HCT116 (cell line): ENCODE data around the gene KIF25. TPM values are rescaled to one million over a fixed set of nuclear protein-coding genes. Genes with fewer than 3 reads are reported as not detected.

ENCODE experiments used
- ATAC-seq: fragments of 200-7000 bp; cut with Tn5 transposase; 2 replicates; pipeline ENCODE4 v1.9.1; 2020; ENCODE audit warnings: mild to moderate bottlenecking, moderate library complexity
- Bru-seq: library from RNA; stranded (reverse); fragments of 400-500 nt; gene quantifications from one replicate; lab custom pipeline; 2021; lab: Mats Ljungman, UMichigan
- BruChase-seq, 2 experiments: library from RNA; stranded (reverse); fragments of 400-500 nt; gene quantifications; one replicate each; lab custom pipeline; 2021; lab: Mats Ljungman, UMichigan
- BruUV-seq: library from RNA; stranded (reverse); fragments of 400-500 nt; replicated peaks from 2 replicates; lab custom pipeline; 2021; lab: Mats Ljungman, UMichigan
- CTCF ChIA-PET: fragments of 300-600 bp; sonication (Branson Sonifier 250); formaldehyde crosslinking; loops from one replicate; lab custom pipeline; 2021; ENCODE audit warnings: antibody characterized with exemption; lab: Charles Lee
- POLR2A ChIA-PET: fragments of 300-600, 350-600 bp; sonication (Branson Sonifier 250); formaldehyde crosslinking; loops from one replicate; lab custom pipeline; 2021; ENCODE audit warnings: antibody characterized with exemption; lab: Charles Lee
- RAD21 ChIA-PET, 2 experiments: fragments of 300-600 bp; sonication (Branson Sonifier 250); formaldehyde crosslinking; loops; one replicate each; lab custom pipeline; 2023; ENCODE audit warnings: low total read pairs in 2 of 2; ENCODE audit not compliant: uncharacterized antibody in 2 of 2, unreplicated experiment in 2 of 2, low non-redundant PET in 1 of 2; lab: Charles Lee
- DNase-seq: peaks from one replicate; pipeline ENCODE4 v3.0.0-alpha.2; 2010; ENCODE audit warnings: low read depth, low spot score
- H2AFZ ChIP-seq: fragments of 200-600 bp; shearing (Covaris generic), sonication (generic); 2 replicates; pipeline ENCODE4 v1.6.1; 2017; ENCODE audit warnings: low read depth, mixed run types, mixed read lengths, antibody characterized with exemption, low read length; ENCODE audit not compliant: poor library complexity, severe bottlenecking
- H3K27ac ChIP-seq: 2 replicates; pipeline ENCODE4 v1.5.1; 2012; ENCODE audit warnings: low read depth, low read length
- H3K27me3 ChIP-seq: fragments of 200-600 bp; sonication (generic); 2 replicates; pipeline ENCODE4 v1.6.1; 2016; ENCODE audit warnings: mixed run types, low read length, mixed read lengths; ENCODE audit not compliant: insufficient read depth
- H3K36me3 ChIP-seq, 2 experiments: fragments of 200-500 bp in 1 of 2; fragments of 200-600 bp in 1 of 2; sonication (Bioruptor generic) in 1 of 2; sonication (generic) in 1 of 2; 2 replicates each; pipeline versions ENCODE4 v1.5.1 to v1.6.1; 2014 to 2016; ENCODE audit warnings: low read length in 2 of 2, inconsistent platforms in 1 of 2, mixed read lengths in 1 of 2, mixed run types in 1 of 2; ENCODE audit not compliant: insufficient read depth in 2 of 2, control insufficient read depth in 1 of 2
- H3K4me1 ChIP-seq, 2 experiments: fragments of 200-600 bp in 1 of 2; sonication (generic) in 1 of 2; 2 replicates each; pipeline versions ENCODE4 v1.5.1 to v1.6.1; 2012 to 2017; ENCODE audit warnings: low read length in 2 of 2, inconsistent platforms in 1 of 2, mild to moderate bottlenecking in 1 of 2, mixed read lengths in 1 of 2, mixed run types in 1 of 2, moderate library complexity in 1 of 2; ENCODE audit not compliant: insufficient read depth in 2 of 2, control insufficient read depth in 1 of 2
- H3K4me2 ChIP-seq: fragments of 200-600 bp; sonication (generic); 2 replicates; pipeline ENCODE4 v1.6.1; 2017; ENCODE audit warnings: mixed run types, low read length, mixed read lengths
- H3K4me3 ChIP-seq, 2 experiments: fragments of 200-600 bp in 1 of 2; sonication (generic) in 1 of 2; replicated peaks in 1 of 2; 2 replicates each; pipeline ENCODE4 v1.5.1; 2011 to 2016; ENCODE audit warnings: low read length in 2 of 2, control low read depth in 1 of 2, low read depth in 1 of 2, mild to moderate bottlenecking in 1 of 2, mixed read lengths in 1 of 2, mixed run types in 1 of 2
- H3K79me2 ChIP-seq: fragments of 200-600 bp; sonication (generic); 2 replicates; pipeline ENCODE4 v1.6.1; 2017; ENCODE audit warnings: mild to moderate bottlenecking, mixed run types, low read length, moderate library complexity, mixed read lengths; ENCODE audit not compliant: insufficient read depth
- H3K9ac ChIP-seq: fragments of 200-600 bp; sonication (generic); 2 replicates; pipeline ENCODE4 v1.6.1; 2016; ENCODE audit warnings: low read length, mixed read lengths
- H3K9me2 ChIP-seq: fragments of 200-600 bp; sonication (generic), shearing (Covaris generic); 2 replicates; pipeline ENCODE4 v1.6.1; 2017; ENCODE audit warnings: mixed run types, mild to moderate bottlenecking, moderate library complexity; ENCODE audit not compliant: insufficient read depth
- H3K9me3 ChIP-seq, 2 experiments: fragments of 200-500 bp in 1 of 2; fragments of 200-600 bp in 1 of 2; sonication (Bioruptor generic) in 1 of 2; sonication (generic) in 1 of 2; 2 replicates each; pipeline ENCODE4 v1.6.1; 2014 to 2017; ENCODE audit warnings: low read length in 2 of 2, mixed read lengths in 2 of 2, inconsistent platforms in 1 of 2, low read depth in 1 of 2, mild to moderate bottlenecking in 1 of 2, mixed run types in 1 of 2, moderate library complexity in 1 of 2; ENCODE audit not compliant: control insufficient read depth in 1 of 2, insufficient read depth in 1 of 2
- H4K20me1 ChIP-seq: fragments of 200-600 bp; sonication (generic), shearing (Covaris generic); 2 replicates; pipeline ENCODE4 v1.6.1; 2017; ENCODE audit warnings: mixed run types, mild to moderate bottlenecking, moderate library complexity; ENCODE audit not compliant: insufficient read depth
- CEBPB ChIP-seq: IDR thresholded peaks from 2 replicates; pipeline ENCODE4 v1.6.1; 2012; ENCODE audit warnings: low read depth
- CTCF ChIP-seq, 3 experiments: fragments of 200-600 bp in 1 of 3; sonication (generic) in 1 of 3; IDR thresholded peaks in 2 of 3; conservative IDR thresholded peaks in 1 of 3; 2 replicates each; pipeline ENCODE4 v1.5.1; 2012 to 2017; ENCODE audit warnings: low read depth in 2 of 3, low read length in 2 of 3, antibody characterized with exemption in 1 of 3, borderline replicate concordance in 1 of 3, control low read depth in 1 of 3, mild to moderate bottlenecking in 1 of 3, mixed read lengths in 1 of 3, mixed run types in 1 of 3, moderate library complexity in 1 of 3; ENCODE audit not compliant: insufficient read depth in 1 of 3
- EGR1 ChIP-seq: IDR thresholded peaks from 2 replicates; pipeline ENCODE4 v1.6.1; 2012; ENCODE audit warnings: low read depth
- POLR2AphosphoS5 ChIP-seq: IDR thresholded peaks from 2 replicates; pipeline ENCODE4 v1.6.1; 2011; ENCODE audit warnings: mild to moderate bottlenecking, low read depth, low read length, moderate library complexity
- SIN3A ChIP-seq: IDR thresholded peaks from 2 replicates; pipeline ENCODE4 v1.6.1; 2012; ENCODE audit warnings: low read depth
- SP1 ChIP-seq: IDR thresholded peaks from 2 replicates; pipeline ENCODE4 v1.6.1; 2012; ENCODE audit warnings: low read depth
- SRF ChIP-seq: IDR thresholded peaks from 2 replicates; pipeline ENCODE4 v1.6.1; 2012; ENCODE audit warnings: low read depth
- intact Hi-C: fragments of 100-400 bp; cut with micrococcal nuclease; formaldehyde crosslinking; loops from 2 replicates; pipeline ENCODE4 v1.10.0; 2022
- long read RNA-seq: library from polyadenylated mRNA; unstranded; transcript quantifications from one replicate; pipeline ENCODE4 v2.0.0, GENCODE V29; 2021; ENCODE audit not compliant: unreplicated experiment
- polyA plus RNA-seq: library from polyadenylated mRNA; unstranded; fragments of >200 nt; gene quantifications from 2 replicates; pipeline ENCODE4 v1.2.1, GENCODE V29; 2012; ENCODE audit warnings: missing spikeins
- total RNA-seq: library from RNA; stranded (reverse); gene quantifications from one replicate; pipeline ENCODE4 v1.2.1, GENCODE V29; 2021; ENCODE audit not compliant: unreplicated experiment

Gene KIF25
- total RNA-seq (not detected), Bru-seq, nascent RNA (percentile 5 among the genes with signal in this experiment), BruChase-seq, experiment 1, labeled RNA remaining after a 6-hour chase (percentile 2 among the genes with signal in this experiment), BruChase-seq, experiment 2, labeled RNA remaining after a 2-hour chase (not detected)
- polyA plus RNA-seq: not detected in 2 replicates
- long read RNA-seq: 0 reads

GRCh38 chr6:167997642-167998041, at the start of gene KIF25:
KIF25 (plus strand) TSS chr6:167997671; CDS start chr6:168029586, 31,915 bp downstream.
- intact Hi-C loops: no loop called here
- H3K27me3 ChIP-seq: peaks cover 13% of the 10 kb centered on the region; the same call in 1 of the 2 replicates
- CTCF ChIA-PET: no interaction called here
- H3K4me1 ChIP-seq: no peaks in the 10 kb centered on the region
- H2AFZ ChIP-seq: no peak within 1 kb of the TSS
- H3K27ac ChIP-seq: no peak within 1 kb of the TSS
- RAD21 ChIA-PET: no interaction called here
- DNase-seq (no peak), ATAC-seq (no peak)
- BruUV-seq: no TSS peak
- no peak within 1 kb of the TSS for H3K4me3 ChIP-seq
- no peaks in the 10 kb centered on the region for H3K9me2 ChIP-seq
- no peaks in the 10 kb centered on the region for H4K20me1 ChIP-seq
- no peak within 1 kb of the TSS for H3K9ac ChIP-seq
- H3K9me3 ChIP-seq: no peaks in the 10 kb centered on the region
- TF ChIP-seq EGR1 (no peak), SIN3A (no peak), POLR2AphosphoS5 (no peak)
- POLR2A ChIA-PET: no interaction called here
- no peaks in the 10 kb centered on the region for H3K36me3 ChIP-seq
- no peaks in the 10 kb centered on the region for H3K79me2 ChIP-seq
- no peak within 1 kb of the TSS for H3K4me2 ChIP-seq

GRCh38 chr6:167947716-167948115, 49.8 kb upstream of the KIF25 start:
- no peak for TF ChIP-seq CEBPB
- no peak for TF ChIP-seq POLR2AphosphoS5
- no peak for TF ChIP-seq SRF
- no peak for TF ChIP-seq CTCF (IDR thresholded peaks at IDR 0.05 in 2 of 3, conservative IDR thresholded peaks at IDR 0.05 in 1 of 3; ENCODE audit: borderline replicate concordance in 1 of 3, insufficient read depth in 1 of 3, low read depth in 2 of 3, low read length in 2 of 3)
- TF ChIP-seq SP1: no peak
- no peak for TF ChIP-seq EGR1
- Histone ChIP-seq H3K4me1 (no peaks in the 10 kb centered on the region), H4K20me1 (no peaks in the 10 kb centered on the region), H3K79me2 (no peaks in the 10 kb centered on the region), H3K9ac (no peak overlapping the region), H3K4me2 (no peak overlapping the region), H2AFZ (no peak overlapping the region), H3K9me2 (no peaks in the 10 kb centered on the region), H3K27me3 (no peaks in the 10 kb centered on the region), H3K27ac (no peak overlapping the region), H3K36me3 (peaks cover 28 to 36% of the 10 kb centered on the region in 2 experiments), H3K4me3 (no peak overlapping the region), H3K9me3 (no peaks in the 10 kb centered on the region)
- no peak for DNase-seq
- ATAC-seq: no peak
- CTCF ChIA-PET: no interaction called here
- POLR2A ChIA-PET: no interaction called here
- intact Hi-C loops: no loop called here
- no TSS peak for BruUV-seq
- RAD21 ChIA-PET: no interaction called here
